ENCODE data around the gene NARS2.

DNA sequence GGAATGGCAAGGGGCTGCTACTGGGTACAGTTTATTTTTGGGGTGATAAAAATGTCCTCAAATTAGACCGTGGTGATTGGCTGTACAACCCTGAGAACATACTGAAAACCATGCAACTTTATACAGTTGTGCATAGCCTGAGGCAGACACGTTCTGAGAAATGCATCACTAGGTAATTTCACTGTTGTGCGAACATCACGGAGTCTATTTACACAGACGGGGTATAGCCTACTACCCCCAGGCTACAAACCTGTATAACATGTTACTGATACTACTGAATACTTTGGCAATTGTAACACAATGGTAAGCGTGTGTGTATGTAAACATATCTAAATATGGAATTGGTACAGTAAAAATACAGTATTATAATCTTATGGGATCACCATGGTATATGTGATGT lies 23.6 kb downstream of the NARS2 start:
- TF ChIP-seq POLR2A (IDR thresholded peaks at IDR 0.05; ENCODE audit: low read length) (no peak), GATA1 (IDR thresholded peaks at IDR 0.05; ENCODE audit: low read depth, low read length) (no peak)
